ENCODE data around the gene FEV.
"Not testable (repeated sequence)": the region's sequence is repeated elsewhere in the genome, so short reads cannot be mapped to it uniquely, and the experiment has no call there.

Gene FEV

DNA sequence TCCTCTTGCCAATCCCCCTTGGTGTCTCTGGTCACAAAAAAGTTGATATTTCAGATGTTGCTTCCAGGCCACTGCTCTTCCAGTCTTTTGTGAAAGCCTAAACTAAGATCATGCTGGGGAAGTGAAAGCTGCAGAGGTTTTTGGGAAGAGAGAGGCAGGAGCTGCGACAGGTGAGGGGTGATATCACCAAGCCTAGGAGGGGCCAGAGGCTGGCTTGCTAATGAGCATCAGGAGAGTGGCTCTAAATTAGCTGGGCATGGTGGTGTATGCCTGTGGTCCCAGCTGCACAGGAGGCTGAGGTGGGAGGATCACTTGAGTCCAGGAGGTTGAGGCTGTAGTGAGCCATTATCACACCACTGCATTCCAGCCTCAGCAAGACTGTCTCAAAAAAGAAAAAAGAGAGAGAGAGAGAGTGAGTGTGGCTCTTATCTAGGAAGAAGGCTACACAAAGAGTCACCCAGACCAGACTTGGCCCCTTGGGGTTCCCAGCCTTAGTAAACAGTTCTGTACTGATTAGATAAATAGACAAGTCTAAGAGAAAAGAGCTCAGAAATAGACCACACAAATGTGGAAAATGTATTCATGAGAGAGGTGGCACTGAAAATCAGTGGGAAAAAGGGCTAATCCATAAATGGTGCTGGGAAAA, 40.1 kb downstream of the FEV start:
- no peak for DNase-seq (ENCODE audit: low read depth in 2 of 2)

DNA sequence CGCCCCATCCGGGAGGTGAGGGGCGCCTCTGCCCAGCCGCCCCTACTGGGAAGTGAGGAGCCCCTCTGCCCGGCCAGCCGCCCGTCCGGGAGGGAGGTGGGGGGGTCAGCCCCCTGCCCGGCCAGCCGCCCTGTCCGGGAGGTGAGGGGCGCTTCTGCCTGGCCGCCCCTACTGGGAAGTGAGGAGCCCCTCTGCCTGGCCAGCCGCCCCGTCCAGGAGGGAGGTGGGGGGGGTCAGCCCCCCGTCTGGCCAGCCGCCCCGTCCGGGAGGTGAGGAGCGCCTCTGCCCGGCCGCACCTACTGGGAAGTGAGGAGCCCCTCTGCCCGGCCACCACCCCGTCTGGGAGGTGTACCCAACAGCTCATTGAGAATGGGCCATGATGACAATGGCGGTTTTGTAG, 53.2 kb downstream of the FEV start:
- DNase-seq (ENCODE audit: low read depth in 2 of 2), result not testable (repeated sequence)
